K562 (cell line): ENCODE data around the gene ALDH16A1. TPM values are rescaled to one million over a fixed set of nuclear protein-coding genes. Genes with fewer than 3 reads are reported as not detected.

Experiments used
- GTF2B ChIP-seq: IDR thresholded peaks from 2 replicates; pipeline ENCODE4 v1.6.1; 2011; ENCODE audit not compliant: insufficient read length; ENCODE audit errors: extremely low read depth
- HDAC1 ChIP-seq, 2 experiments: fragments of 450-650 bp; IDR thresholded peaks; 2 replicates each; pipeline ENCODE4 v1.6.1; 2016 to 2017; ENCODE audit warnings: inconsistent platforms in 1 of 2, mild to moderate bottlenecking in 1 of 2, moderate library complexity in 1 of 2
- HSF4 ChIP-seq: fragments of 250-450 bp; sonication (Bioruptor Pico); IDR thresholded peaks from 2 replicates; pipeline ENCODE4 v2.1.2; 2022; ENCODE audit warnings: mild to moderate bottlenecking, moderate library complexity, borderline replicate concordance
- ID3 ChIP-seq, 2 experiments: fragments of 250-450 bp in 1 of 2; fragments of 450-650 bp in 1 of 2; sonication (Bioruptor Pico) in 1 of 2; IDR thresholded peaks; 2 replicates each; pipeline versions ENCODE4 v1.6.1 to v1.8.0; 2016 to 2021; ENCODE audit warnings: mild to moderate bottlenecking in 2 of 2, moderate library complexity in 2 of 2, missing compliant biosample characterization in 1 of 2, missing genetic modification characterization in 1 of 2
- KLF16 ChIP-seq: IDR thresholded peaks from 2 replicates; pipeline ENCODE4 v1.6.1; 2016; ENCODE audit warnings: antibody characterized with exemption
- NFRKB ChIP-seq: fragments of 450-650 bp; IDR thresholded peaks from 2 replicates; pipeline ENCODE4 v1.6.1; 2016; ENCODE audit warnings: low read depth
- NUFIP1 ChIP-seq: fragments of 450-650 bp; IDR thresholded peaks from 2 replicates; pipeline ENCODE4 v1.6.1; 2018; ENCODE audit not compliant: partially characterized antibody
- POLR2B ChIP-seq: fragments of 450-650 bp; IDR thresholded peaks from 2 replicates; pipeline ENCODE4 v1.6.1; 2018; ENCODE audit warnings: low read depth; ENCODE audit not compliant: partially characterized antibody
- PTRF ChIP-seq: fragments of 450-650 bp; IDR thresholded peaks from 2 replicates; pipeline ENCODE4 v1.6.1; 2016; ENCODE audit warnings: mild to moderate bottlenecking, missing genetic modification characterization, missing compliant biosample characterization
- RUNX1 ChIP-seq: sonication (generic); IDR thresholded peaks from 2 replicates; pipeline ENCODE4 v1.6.1; 2016; ENCODE audit warnings: antibody characterized with exemption, low read depth
- SAFB ChIP-seq: fragments of 200-400 bp; formaldehyde crosslinking; IDR thresholded peaks from 2 replicates; pipeline ENCODE4 v1.6.1; 2017; ENCODE audit warnings: low read depth, low read length, borderline replicate concordance
- SLC30A9 ChIP-seq: fragments of 250-450 bp; sonication (Bioruptor Pico); IDR thresholded peaks from 2 replicates; pipeline ENCODE4 v1.8.0; 2022; ENCODE audit warnings: mild to moderate bottlenecking, moderate library complexity
- SNRNP70 ChIP-seq: fragments of 200-400 bp; formaldehyde crosslinking; optimal IDR thresholded peaks from 2 replicates; pipeline ENCODE3; 2017; ENCODE audit warnings: low read depth, low read length
- TCF3 ChIP-seq: sonication (generic); formaldehyde crosslinking; IDR thresholded peaks from 2 replicates; pipeline ENCODE4 v1.4.0; 2020; ENCODE audit warnings: mild to moderate bottlenecking, missing genetic modification reagents
- ZNF280A ChIP-seq: fragments of 450-650 bp; IDR thresholded peaks from 2 replicates; pipeline ENCODE4 v1.6.1; 2018; ENCODE audit warnings: mild to moderate bottlenecking, low read depth; ENCODE audit not compliant: partially characterized antibody
- ZNF347 ChIP-seq: fragments of 450-650 bp; formaldehyde crosslinking; IDR thresholded peaks from 2 replicates; pipeline ENCODE4 v1.4.0; 2020; ENCODE audit warnings: low read depth, mild to moderate bottlenecking, moderate library complexity
- ZNF592 ChIP-seq: fragments of 450-650 bp; IDR thresholded peaks from 2 replicates; pipeline ENCODE4 v1.6.1; 2017; ENCODE audit warnings: antibody characterized with exemption, mild to moderate bottlenecking
- polyA plus RNA-seq, 8 experiments: library from polyadenylated mRNA; depleted of rRNA in 4 of 8; stranded (reverse) in 5 of 8; unstranded in 3 of 8; fragments of >200 nt; fragmentation: Nextera tagmentation in 2 of 8; fragmentation: Illumina TruSeq in 1 of 8; extraction: Ambion mirVana in 2 of 8; extraction: Trizol in 1 of 8; gene quantifications; 2 replicates each; pipeline versions ENCODE4 v1.2.1 to v1.2.3, GENCODE V29; 2011 to 2014; ENCODE audit warnings: inconsistent platforms in 1 of 8, missing spikeins in 1 of 8
- total RNA-seq, 7 experiments: library from RNA; depleted of rRNA in 6 of 7; stranded (reverse); fragments of >200 nt in 6 of 7; fragmentation: Illumina TruSeq in 2 of 7; extraction: Trizol in 2 of 7; gene quantifications; 2 replicates each; pipeline versions ENCODE4 v1.2.1 to v1.2.3, GENCODE V29; 2011 to 2021; ENCODE audit warnings: low replicate concordance in 1 of 7

Gene ALDH16A1
- total and polyA plus RNA-seq, 9 of the 15 experiments (the other 6 are each of a cell fraction or from before 2014, with no cell fraction given), result 2.2 to 52.2 (median 7.6) TPM

GRCh38 chr19:49427855-49428546 is 25.0 kb upstream of the ALDH16A1 start (continued):
- TF ChIP-seq POLR2B (no peak), SNRNP70 (no peak), ZNF280A (no peak), GTF2B (no peak), HSF4 (no peak), ID3 (CRISPR knock-in tag; IDR thresholded peaks at IDR 0.05) (no peak), ID3 (tag; IDR thresholded peaks at IDR 0.05) (no peak), NFRKB (no peak), HDAC1 (IDR thresholded peaks at IDR 0.05) (peak in 1 of 2 experiments; percentile 23; a peak in 1 of 4 replicates), TCF3 (CRISPR knock-in tag) (no peak), ZNF347 (CRISPR knock-in tag) (no peak), NUFIP1 (no peak), KLF16 (no peak), SLC30A9 (CRISPR knock-in tag) (no peak), SAFB (no peak), PTRF (tag) (no peak), RUNX1 (no peak), ZNF592 (peak; percentile 82)
